Right lobe of liver (tissue), 6 donors: Measurements from ENCODE around the gene FAM110A. TPM values are rescaled to one million over a fixed set of nuclear protein-coding genes. Genes with fewer than 3 reads are reported as not detected.
A peak's percentile ranks its signal among the peaks of the same experiment; 100 is the strongest.

ENCODE experiments used
- ATAC-seq, 4 donors: fragments of 200-7000 bp; cut with Tn5 transposase; one replicate each; pipeline ENCODE4 v1.9.1; 2020; ENCODE audit warnings: mild to moderate bottlenecking in 4 of 4, moderate library complexity in 4 of 4
- DNase-seq, 3 donors: peaks; one replicate each; pipeline ENCODE4 v3.0.0-alpha.2; 2020
- H3K27ac ChIP-seq, 3 donors: fragments of 200-600 bp; one replicate each; pipeline ENCODE4 v1.8.0; 2022
- H3K27me3 ChIP-seq, 2 donors: fragments of 200-600 bp; one replicate each; pipeline ENCODE4 v1.8.0; 2022
- H3K36me3 ChIP-seq, 4 donors: fragments of 200-600 bp; sonication (generic) in 1 of 4; one replicate each; pipeline versions ENCODE4 v1.5.1 to v1.8.0; 2017 to 2022; ENCODE audit warnings: control low read depth in 1 of 4
- H3K4me1 ChIP-seq, 4 donors: fragments of 200-600 bp; sonication (generic) in 1 of 4; one replicate each; pipeline versions ENCODE4 v1.5.1 to v1.8.0; 2017 to 2022; ENCODE audit warnings: control low read depth in 1 of 4
- H3K4me3 ChIP-seq, 3 donors: fragments of 200-600 bp; one replicate each; pipeline ENCODE4 v1.8.0; 2022
- H3K9me3 ChIP-seq, 4 donors: fragments of 200-600 bp; sonication (generic) in 1 of 4; one replicate each; pipeline versions ENCODE4 v1.5.1 to v1.8.0; 2017 to 2022; ENCODE audit warnings: control low read depth in 1 of 4
- POLR2A ChIP-seq: fragments of 450-650 bp; IDR thresholded peaks from one replicate; pipeline ENCODE4 v1.6.1; 2017; ENCODE audit warnings: antibody characterized with exemption, mild to moderate bottlenecking
- WGBS: methylation state at CpG from one replicate; pipeline ENCODE4 v1.1.6; 2018; ENCODE audit warnings: low coverage, low lambda C conversion rate; ENCODE audit not compliant: insufficient coverage; ENCODE audit errors: missing lambda C conversion rate; 5-methylcytosine and 5-hydroxymethylcytosine counted together
- intact Hi-C, 2 donors: fragments of 100-400 bp; cut with DNase I; formaldehyde crosslinking; loops; one replicate each; pipeline versions ENCODE4 v1.11.2 to v1.14.1; 2022
- total RNA-seq, 6 experiments: library from RNA; depleted of rRNA in 2 of 6; stranded (reverse); fragments of >200 nt in 2 of 6; fragmentation: NEBNext Ultra II Directional in 3 of 6; extraction: Animal tissue kit (Norgen Biotek cat#: 25700) in 3 of 6; gene quantifications; one replicate each; pipeline versions ENCODE4 v1.1.0 to v1.2.4, GENCODE V29; 2016 to 2023
- TF ChIP-seq, protein P1 (sequence below), 4 donors: fragments of 200-600 bp in 3 of 4; fragments of 450-650 bp in 1 of 4; IDR thresholded peaks; one replicate each; pipeline versions ENCODE4 v1.5.1 to v1.8.0; 2016 to 2022; ENCODE audit warnings: antibody characterized with exemption in 4 of 4, mild to moderate bottlenecking in 2 of 4
- donor health status: DM: no; HTN: yes; CAD: no.
- donor health status: DM: no; HTN: no; CAD: no.
- donor health status: DM: no; HTN: no; CAD: no.
- donor health status: DM: no; HTN: yes; CAD: no.
- donor health status: DM: no; HTN: yes; CAD: no.

FAM110A gene
- total RNA-seq, 6 experiments from 2014 or later: 1.4 to 4.1 (median 2.7) TPM

DNA sequence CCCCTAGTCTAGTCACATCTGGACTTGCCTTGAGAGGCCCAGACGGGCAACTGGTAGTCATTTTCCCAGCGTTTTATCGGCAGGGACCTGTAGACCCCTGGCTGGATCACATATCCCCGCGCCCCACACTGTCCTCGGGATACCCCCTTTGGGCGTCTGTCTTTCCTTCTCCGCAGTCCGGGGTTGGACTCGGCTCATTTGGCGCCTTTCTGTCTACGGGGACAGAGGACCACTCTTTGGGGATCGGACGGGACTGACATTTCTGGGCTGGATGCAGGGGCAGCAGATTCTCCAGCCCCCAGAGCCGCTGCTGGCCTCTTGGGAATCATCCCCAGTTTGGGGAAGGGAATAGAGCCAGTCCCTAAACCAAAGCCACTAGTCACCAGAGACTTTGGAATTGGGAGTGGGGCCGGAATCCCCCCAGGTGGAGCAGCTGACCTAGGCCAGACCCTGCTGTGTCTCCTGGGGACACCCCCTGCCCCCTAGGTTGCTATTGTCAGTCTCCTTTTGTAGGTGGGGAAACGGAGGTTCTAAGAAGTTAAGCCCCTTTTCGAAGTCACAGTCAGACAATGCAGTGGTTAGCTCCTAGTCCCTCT is 734 bp downstream of the FAM110A start:
- Histone ChIP-seq H3K9me3 (no peaks in the 10 kb centered on the region), H3K4me3 (peak overlapping the region; percentile 68 to 97 (median 78)), H3K27ac (peak overlapping the region; percentile 59 to 96 (median 75)), H3K4me1 (peaks cover 0 to 15% (median 4%) of the 10 kb centered on the region in 4 donors), H3K27me3 (no peaks in the 10 kb centered on the region), H3K36me3 (no peaks in the 10 kb centered on the region)
- ATAC-seq (no peak), DNase-seq (no peak)
- TF ChIP-seq, protein P1, sequence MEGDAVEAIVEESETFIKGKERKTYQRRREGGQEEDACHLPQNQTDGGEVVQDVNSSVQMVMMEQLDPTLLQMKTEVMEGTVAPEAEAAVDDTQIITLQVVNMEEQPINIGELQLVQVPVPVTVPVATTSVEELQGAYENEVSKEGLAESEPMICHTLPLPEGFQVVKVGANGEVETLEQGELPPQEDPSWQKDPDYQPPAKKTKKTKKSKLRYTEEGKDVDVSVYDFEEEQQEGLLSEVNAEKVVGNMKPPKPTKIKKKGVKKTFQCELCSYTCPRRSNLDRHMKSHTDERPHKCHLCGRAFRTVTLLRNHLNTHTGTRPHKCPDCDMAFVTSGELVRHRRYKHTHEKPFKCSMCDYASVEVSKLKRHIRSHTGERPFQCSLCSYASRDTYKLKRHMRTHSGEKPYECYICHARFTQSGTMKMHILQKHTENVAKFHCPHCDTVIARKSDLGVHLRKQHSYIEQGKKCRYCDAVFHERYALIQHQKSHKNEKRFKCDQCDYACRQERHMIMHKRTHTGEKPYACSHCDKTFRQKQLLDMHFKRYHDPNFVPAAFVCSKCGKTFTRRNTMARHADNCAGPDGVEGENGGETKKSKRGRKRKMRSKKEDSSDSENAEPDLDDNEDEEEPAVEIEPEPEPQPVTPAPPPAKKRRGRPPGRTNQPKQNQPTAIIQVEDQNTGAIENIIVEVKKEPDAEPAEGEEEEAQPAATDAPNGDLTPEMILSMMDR (IDR thresholded peaks at IDR 0.05): no peak
- TF ChIP-seq POLR2A: no peak
- WGBS: 8% methylated on average over 11 of the region's 18 CpGs
- intact Hi-C loops: no loop called here

DNA sequence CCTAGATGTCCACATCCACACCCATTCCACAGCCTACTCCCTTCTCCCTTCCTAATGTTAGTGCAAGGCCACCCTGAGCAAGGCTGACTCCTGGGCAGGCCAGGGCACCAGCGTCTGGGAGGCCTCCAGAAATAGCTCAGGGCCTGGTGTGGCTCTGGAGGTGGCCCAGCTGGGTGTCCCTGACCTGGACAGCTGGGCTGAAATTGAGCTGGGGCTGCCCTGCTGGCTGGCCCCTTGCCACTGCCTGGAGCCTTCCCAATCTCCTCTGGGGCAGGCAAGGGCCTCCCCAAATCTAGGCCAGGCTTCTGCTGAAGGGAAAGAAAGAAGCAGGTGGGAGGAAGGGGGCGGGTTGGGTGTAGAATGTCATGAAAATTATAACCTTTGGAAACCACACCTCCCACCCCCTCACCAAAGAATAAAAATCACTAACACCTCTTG is 2.1 kb downstream of the FAM110A start:
- 33% methylated on average over 2 of the region's 2 CpGs for WGBS

DNA sequence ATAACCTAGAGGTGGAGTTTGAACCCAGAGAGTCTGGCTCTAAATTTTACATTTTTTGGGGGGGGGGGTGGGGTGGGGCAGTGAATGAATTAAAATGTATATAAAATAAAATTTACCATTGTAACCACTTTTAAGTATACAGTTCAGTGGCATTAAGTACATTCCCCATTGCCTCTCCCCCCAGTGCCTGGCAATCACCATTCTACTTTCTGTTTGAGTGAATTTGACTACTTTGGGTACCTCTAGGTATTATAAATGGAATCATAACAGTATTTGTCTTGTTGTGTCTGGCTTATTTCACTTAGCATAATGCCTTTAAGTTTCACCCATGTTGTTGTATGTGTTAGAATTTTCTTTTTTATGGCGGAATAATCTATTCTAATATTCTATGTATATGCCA is 2.7 kb downstream of the FAM110A start:
- TF ChIP-seq POLR2A: no peak
- TF ChIP-seq, protein P1 (IDR thresholded peaks at IDR 0.05): no peak
- Histone ChIP-seq H3K27ac (no peak overlapping the region), H3K4me1 (peaks cover 0 to 22% (median 4%) of the 10 kb centered on the region in 4 donors), H3K36me3 (no peaks in the 10 kb centered on the region), H3K9me3 (no peaks in the 10 kb centered on the region), H3K27me3 (no peaks in the 10 kb centered on the region), H3K4me3 (no peak overlapping the region)
- DNase-seq (no peak), ATAC-seq (no peak)
- 75% methylated on average over 1 of the region's 1 CpG for WGBS
- intact Hi-C loops: no loop called here

More for the DNA sequence above, 2.1 kb downstream of the FAM110A start:
- intact Hi-C loops: no loop called here
- Histone ChIP-seq H3K4me1 (peaks cover 0 to 17% (median 4%) of the 10 kb centered on the region in 4 donors), H3K27ac (peak overlapping the region in 1 of 3 donors; percentile 17), H3K4me3 (no peak overlapping the region), H3K27me3 (no peaks in the 10 kb centered on the region), H3K36me3 (no peaks in the 10 kb centered on the region), H3K9me3 (no peaks in the 10 kb centered on the region)
- no peak for TF ChIP-seq POLR2A
- TF ChIP-seq, protein P1 (IDR thresholded peaks at IDR 0.05): no peak
- DNase-seq (peak; percentile 76 to 94 (median 93)), ATAC-seq (peak; percentile 46 to 77 (median 60))

DNA sequence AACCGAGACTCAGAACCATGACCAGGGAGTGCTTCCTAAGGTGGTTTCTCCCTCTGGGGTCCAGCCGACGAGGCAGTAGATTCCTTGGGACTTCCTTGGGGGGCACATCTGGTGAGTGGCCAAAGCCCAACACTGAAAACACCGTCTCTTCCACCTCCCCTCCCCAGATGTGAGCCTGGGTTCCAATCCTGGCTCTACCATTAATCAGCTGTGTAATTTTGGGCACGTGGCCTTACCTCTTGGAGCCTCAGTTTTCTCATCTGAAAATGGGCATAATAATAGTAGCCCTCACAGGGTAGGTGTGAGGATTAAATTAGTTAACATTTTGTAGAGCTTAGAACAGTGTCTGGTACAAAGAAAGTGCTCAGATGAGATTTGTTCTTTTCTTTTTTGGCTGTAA is 5.5 kb downstream of the FAM110A start:
- Histone ChIP-seq H3K27me3 (no peaks in the 10 kb centered on the region), H3K4me1 (peaks cover 0 to 32% (median 4%) of the 10 kb centered on the region in 4 donors), H3K27ac (no peak overlapping the region), H3K4me3 (no peak overlapping the region), H3K36me3 (no peaks in the 10 kb centered on the region), H3K9me3 (no peaks in the 10 kb centered on the region)
- TF ChIP-seq, protein P1 (IDR thresholded peaks at IDR 0.05): no peak
- TF ChIP-seq POLR2A: no peak
- intact Hi-C loops: no loop called here
- ATAC-seq: no peak
- 83% methylated on average over 2 of the region's 5 CpGs for WGBS
- no peak for DNase-seq
